Activated B cell treated with CpG ODN at 0.5 μM for 24 hours (primary cell): ENCODE results near the gene TREML4. TPM values are rescaled to one million over a fixed set of nuclear protein-coding genes. Genes with fewer than 3 reads are reported as not detected.

ENCODE experiments used
- ATAC-seq: fragments of 200-7000 bp; cut with Tn5 transposase; one replicate; pipeline ENCODE4 v1.10.0; 2021; ENCODE audit warnings: low read depth, mild to moderate bottlenecking, moderate library complexity
- CTCF ChIA-PET: fragments of 350-600 bp; sonication (Branson Sonifier 250); formaldehyde crosslinking; loops from one replicate; lab custom pipeline; 2021; ENCODE audit warnings: antibody characterized with exemption; lab: Charles Lee
- POLR2A ChIA-PET: fragments of 350-600 bp; sonication (Branson Sonifier 250); formaldehyde crosslinking; loops from one replicate; lab custom pipeline; 2021; ENCODE audit warnings: antibody characterized with exemption; lab: Charles Lee
- DNase-seq: peaks from one replicate; pipeline ENCODE4 v3.0.0; 2022
- H3K27ac Mint-ChIP-seq: one replicate; pipeline ENCODE4 v1.8.0; 2020; ENCODE audit warnings: mixed read lengths
- H3K27me3 Mint-ChIP-seq: one replicate; pipeline ENCODE4 v1.8.0; 2021; ENCODE audit warnings: mixed read lengths
- H3K36me3 Mint-ChIP-seq: one replicate; pipeline ENCODE4 v1.8.0; 2021; ENCODE audit warnings: low read depth, mixed read lengths
- H3K4me1 Mint-ChIP-seq: one replicate; pipeline ENCODE4 v1.8.0; 2021; ENCODE audit warnings: mixed read lengths
- H3K4me3 Mint-ChIP-seq: one replicate; pipeline ENCODE4 v1.8.0; 2020; ENCODE audit warnings: mild to moderate bottlenecking, mixed read lengths
- H3K9me3 Mint-ChIP-seq: one replicate; pipeline ENCODE4 v1.8.0; 2020; ENCODE audit warnings: mixed read lengths
- CTCF ChIP-seq: fragments of 200-600 bp; IDR thresholded peaks from one replicate; pipeline ENCODE4 v1.8.0; 2022; ENCODE audit warnings: antibody characterized with exemption, mild to moderate bottlenecking
- intact Hi-C: fragments of 100-400 bp; cut with micrococcal nuclease; formaldehyde crosslinking; loops from one replicate; pipeline ENCODE4 v1.15.1; 2024
- total RNA-seq: library from RNA; stranded (reverse); gene quantifications from 2 replicates; pipeline ENCODE4 v1.2.3, GENCODE V29; 2022

TREML4 gene
- total RNA-seq, 1 donor from 2014 or later, result not detected

GRCh38 chr6:41268478-41268877 lies 40.3 kb downstream of the TREML4 start:
- peaks cover 6% of the 10 kb centered on the region for H3K9me3 Mint-ChIP-seq
- peaks cover 16% of the 10 kb centered on the region for H3K4me1 Mint-ChIP-seq
- H3K4me3 Mint-ChIP-seq, result no peak overlapping the region
- peaks cover 1% of the 10 kb centered on the region for H3K36me3 Mint-ChIP-seq
- ChIA-PET CTCF (interaction anchor here (1.4 kb wide), 1 partner anchor 10 kb away, joined by 3 read pairs; no protein-coding TSS in a partner anchor), POLR2A (no interaction called here)
- no peak overlapping the region for H3K27ac Mint-ChIP-seq
- H3K27me3 Mint-ChIP-seq, result no peaks in the 10 kb centered on the region
- no peak for ATAC-seq
- intact Hi-C loops, result no loop called here
- no peak for DNase-seq
- TF ChIP-seq CTCF, result no peak

GRCh38 chr6:41269166-41269565 lies 41.0 kb downstream of the TREML4 start:
- POLR2A ChIA-PET, result no interaction called here

GRCh38 chr6:41269716-41270115 lies 41.6 kb downstream of the TREML4 start:
- ATAC-seq, result no peak
- TF ChIP-seq CTCF, result no peak
- Mint-ChIP-seq H3K9me3 (peaks cover 2% of the 10 kb centered on the region), H3K27me3 (no peaks in the 10 kb centered on the region), H3K4me3 (no peak overlapping the region), H3K27ac (no peak overlapping the region), H3K36me3 (no peaks in the 10 kb centered on the region), H3K4me1 (peaks cover 27% of the 10 kb centered on the region)
- CTCF ChIA-PET, result interaction anchor here (1.4 kb wide), 1 partner anchor 9 kb away, joined by 3 read pairs; no protein-coding TSS in a partner anchor
- DNase-seq, result no peak
- POLR2A ChIA-PET, result no interaction called here
- intact Hi-C loops, result no loop called here

More at GRCh38 chr6:41269166-41269565, 41.0 kb downstream of the TREML4 start:
- ATAC-seq (no peak), DNase-seq (no peak)
- Mint-ChIP-seq H3K9me3 (peaks cover 2% of the 10 kb centered on the region), H3K4me1 (peaks cover 22% of the 10 kb centered on the region), H3K27me3 (no peaks in the 10 kb centered on the region), H3K4me3 (no peak overlapping the region), H3K27ac (no peak overlapping the region), H3K36me3 (no peaks in the 10 kb centered on the region)
- intact Hi-C loops, result no loop called here
- CTCF ChIA-PET, result interaction anchor here (1.4 kb wide), 1 partner anchor 9 kb away, joined by 3 read pairs; no protein-coding TSS in a partner anchor
- TF ChIP-seq CTCF, result no peak

DNA sequence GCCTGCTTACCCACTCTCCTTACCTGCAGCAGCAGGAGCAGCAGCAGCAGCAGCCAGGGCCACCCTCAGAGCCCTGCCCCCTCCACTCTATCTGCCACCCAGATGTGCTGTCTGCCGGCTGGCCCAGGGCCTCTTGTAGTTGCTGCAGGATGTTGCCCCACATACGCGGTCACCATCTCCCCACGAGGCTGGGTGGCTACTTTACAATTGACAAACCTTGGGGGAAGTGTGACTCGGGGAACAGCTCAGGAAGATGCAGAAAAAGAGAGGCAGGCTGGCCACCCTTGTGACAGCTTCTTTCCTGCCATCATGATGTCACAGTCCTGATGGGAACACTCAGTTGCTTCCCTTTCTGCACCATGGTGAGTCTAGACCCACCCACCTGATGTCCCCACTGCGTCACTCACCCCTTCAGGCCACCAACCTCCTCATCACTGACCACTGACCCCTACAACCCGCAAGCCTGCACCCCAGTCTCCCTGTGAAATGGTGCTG lies 43.8 kb downstream of the TREML4 start:
- H3K27ac Mint-ChIP-seq, result no peak overlapping the region
- intact Hi-C loops, result no loop called here
- no peak for ATAC-seq

More for the DNA sequence above, 43.8 kb downstream of the TREML4 start:
- Mint-ChIP-seq H3K36me3 (no peaks in the 10 kb centered on the region), H3K4me3 (no peak overlapping the region), H3K4me1 (peaks cover 40% of the 10 kb centered on the region), H3K9me3 (no peaks in the 10 kb centered on the region), H3K27me3 (no peaks in the 10 kb centered on the region)
- DNase-seq, result no peak
- CTCF ChIA-PET, result no interaction called here
- POLR2A ChIA-PET, result no interaction called here
- no peak for TF ChIP-seq CTCF
